Prostate gland (tissue), 2 donors: Measurements from ENCODE around the gene LYVE1.

Source experiments
- POLR2A ChIP-seq: fragments of 450-650 bp; IDR thresholded peaks from one replicate; pipeline ENCODE4 v1.6.1; 2016; ENCODE audit warnings: antibody characterized with exemption, mild to moderate bottlenecking
- TF ChIP-seq, protein P1 (sequence below), 4 experiments: fragments of 200-600 bp in 2 of 4; fragments of 450-650 bp in 2 of 4; sonication (generic) in 2 of 4; IDR thresholded peaks; 1 replicate in 3 of 4; 2 replicates in 1 of 4; pipeline ENCODE4 v1.5.1; 2016 to 2019; ENCODE audit warnings: antibody characterized with exemption in 4 of 4, mild to moderate bottlenecking in 2 of 4, moderate library complexity in 2 of 4

- TF ChIP-seq, protein P1, sequence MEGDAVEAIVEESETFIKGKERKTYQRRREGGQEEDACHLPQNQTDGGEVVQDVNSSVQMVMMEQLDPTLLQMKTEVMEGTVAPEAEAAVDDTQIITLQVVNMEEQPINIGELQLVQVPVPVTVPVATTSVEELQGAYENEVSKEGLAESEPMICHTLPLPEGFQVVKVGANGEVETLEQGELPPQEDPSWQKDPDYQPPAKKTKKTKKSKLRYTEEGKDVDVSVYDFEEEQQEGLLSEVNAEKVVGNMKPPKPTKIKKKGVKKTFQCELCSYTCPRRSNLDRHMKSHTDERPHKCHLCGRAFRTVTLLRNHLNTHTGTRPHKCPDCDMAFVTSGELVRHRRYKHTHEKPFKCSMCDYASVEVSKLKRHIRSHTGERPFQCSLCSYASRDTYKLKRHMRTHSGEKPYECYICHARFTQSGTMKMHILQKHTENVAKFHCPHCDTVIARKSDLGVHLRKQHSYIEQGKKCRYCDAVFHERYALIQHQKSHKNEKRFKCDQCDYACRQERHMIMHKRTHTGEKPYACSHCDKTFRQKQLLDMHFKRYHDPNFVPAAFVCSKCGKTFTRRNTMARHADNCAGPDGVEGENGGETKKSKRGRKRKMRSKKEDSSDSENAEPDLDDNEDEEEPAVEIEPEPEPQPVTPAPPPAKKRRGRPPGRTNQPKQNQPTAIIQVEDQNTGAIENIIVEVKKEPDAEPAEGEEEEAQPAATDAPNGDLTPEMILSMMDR (IDR thresholded peaks at IDR 0.05), result peak in 3 of 4 experiments; percentile 43 to 50 (median 49)
- no peak for TF ChIP-seq POLR2A
Measured at GRCh38 chr11:10514202-10514601, 54.3 kb downstream of the LYVE1 start.
